ENCODE results near the gene NRF1.

NRF1 gene

DNA sequence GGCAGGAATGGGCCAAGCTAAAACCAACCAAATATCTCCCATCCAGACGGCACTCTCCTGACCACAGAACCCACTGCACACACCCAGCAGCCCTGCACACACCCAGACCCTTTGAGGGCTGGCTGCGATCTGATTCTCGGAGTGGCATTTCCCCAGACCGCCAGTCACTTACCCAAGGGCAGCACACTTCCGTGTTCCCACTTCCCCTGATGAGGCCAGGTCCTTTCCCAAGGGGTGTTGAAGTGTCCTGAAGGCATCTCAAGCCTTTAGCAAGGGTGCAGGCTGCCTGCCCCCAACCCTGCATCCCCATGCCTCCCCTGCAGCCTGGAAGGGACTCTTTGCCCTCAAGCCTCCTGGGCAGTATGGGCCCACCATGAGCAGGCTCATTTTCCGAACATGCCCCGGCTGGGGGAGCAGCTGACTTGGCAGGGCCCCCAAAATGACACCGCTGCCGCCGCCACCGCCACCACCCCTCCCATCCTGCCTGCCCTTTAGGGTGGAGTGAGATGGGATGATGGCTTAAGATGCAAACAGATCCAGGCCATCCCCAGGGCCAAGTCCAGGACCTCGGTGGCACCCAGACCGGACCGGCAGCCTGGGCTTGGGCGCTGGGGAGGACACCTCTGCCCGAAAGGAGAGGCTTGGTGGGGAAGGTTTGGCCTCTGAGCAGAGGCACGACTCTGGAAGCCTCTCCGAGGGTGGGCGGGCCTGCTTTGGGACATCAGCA, 159.8 kb downstream of the NRF1 start:
- DNase-seq (ENCODE audit: low spot score) = peak; percentile 53

DNA sequence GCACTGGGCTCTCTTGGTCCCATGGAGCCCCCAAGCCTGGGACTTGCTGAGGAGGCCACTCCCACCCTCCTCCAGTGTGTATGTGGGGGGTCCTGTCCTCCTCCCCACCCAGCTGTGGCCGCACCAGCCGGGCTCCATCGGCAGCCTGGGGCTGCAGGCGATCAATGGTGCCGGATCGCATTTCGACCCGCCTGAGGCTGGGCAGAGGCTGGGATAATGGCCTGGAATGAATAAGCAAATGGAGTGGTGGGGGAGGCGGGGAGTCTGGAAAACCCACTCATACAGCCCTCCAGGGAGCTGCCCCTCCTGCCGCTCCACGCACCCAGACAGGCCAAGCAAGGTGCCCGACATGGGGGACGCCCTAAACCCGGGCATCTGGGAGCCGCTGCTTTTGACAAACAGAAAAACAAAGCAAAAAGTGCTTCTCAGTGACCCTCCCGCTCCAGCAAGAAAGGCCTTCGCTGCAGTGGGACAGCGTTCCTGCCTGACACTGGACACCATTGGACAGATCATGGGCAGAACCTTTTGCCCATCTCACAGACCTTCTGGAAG, 160.5 kb downstream of the NRF1 start:
- DNase-seq (ENCODE audit: low spot score) = no peak

DNA sequence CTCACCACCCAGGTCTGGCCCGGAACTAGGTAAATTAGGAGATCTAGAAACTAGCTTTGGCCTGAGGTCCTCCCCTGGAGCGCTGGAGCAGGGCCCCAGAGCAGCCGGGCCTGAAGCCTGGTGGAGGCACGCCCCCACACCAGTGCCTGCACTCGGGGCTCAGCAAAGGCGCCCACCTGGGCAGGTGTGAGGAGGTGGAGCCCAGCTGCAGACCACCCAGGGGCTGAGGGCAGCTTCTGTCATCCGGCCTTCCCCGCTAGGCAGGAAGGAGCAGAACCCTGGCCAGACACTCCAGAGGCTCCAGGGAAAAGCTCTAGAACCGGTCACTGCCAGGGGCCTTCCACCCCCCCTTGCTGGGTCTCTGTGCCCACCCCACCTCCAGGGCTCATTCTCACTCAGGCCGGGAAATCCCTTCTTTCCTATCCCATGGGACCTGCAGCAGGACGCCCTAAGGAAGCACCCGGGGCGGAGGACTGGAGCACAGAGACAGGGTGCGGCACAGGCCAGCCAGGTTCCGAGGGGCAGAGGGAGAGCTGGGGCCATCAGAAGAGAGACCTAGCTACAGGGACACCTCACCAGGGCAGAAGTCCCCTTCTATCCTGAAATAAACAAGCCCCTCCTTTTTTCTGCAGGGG, 161.2 kb downstream of the NRF1 start:
- DNase-seq (ENCODE audit: low spot score) = no peak

- peak; percentile 27 for DNase-seq (ENCODE audit: low spot score)
These were observed 161.8 kb downstream of the NRF1 start for GRCh38 chr7:129773328-129773731.

- peak; percentile 32 for DNase-seq (ENCODE audit: low spot score)
These were observed 162.4 kb downstream of the NRF1 start for GRCh38 chr7:129773871-129774270.

- no peak for DNase-seq (ENCODE audit: low spot score)
These were observed 162.8 kb downstream of the NRF1 start for GRCh38 chr7:129774359-129774758.

DNA sequence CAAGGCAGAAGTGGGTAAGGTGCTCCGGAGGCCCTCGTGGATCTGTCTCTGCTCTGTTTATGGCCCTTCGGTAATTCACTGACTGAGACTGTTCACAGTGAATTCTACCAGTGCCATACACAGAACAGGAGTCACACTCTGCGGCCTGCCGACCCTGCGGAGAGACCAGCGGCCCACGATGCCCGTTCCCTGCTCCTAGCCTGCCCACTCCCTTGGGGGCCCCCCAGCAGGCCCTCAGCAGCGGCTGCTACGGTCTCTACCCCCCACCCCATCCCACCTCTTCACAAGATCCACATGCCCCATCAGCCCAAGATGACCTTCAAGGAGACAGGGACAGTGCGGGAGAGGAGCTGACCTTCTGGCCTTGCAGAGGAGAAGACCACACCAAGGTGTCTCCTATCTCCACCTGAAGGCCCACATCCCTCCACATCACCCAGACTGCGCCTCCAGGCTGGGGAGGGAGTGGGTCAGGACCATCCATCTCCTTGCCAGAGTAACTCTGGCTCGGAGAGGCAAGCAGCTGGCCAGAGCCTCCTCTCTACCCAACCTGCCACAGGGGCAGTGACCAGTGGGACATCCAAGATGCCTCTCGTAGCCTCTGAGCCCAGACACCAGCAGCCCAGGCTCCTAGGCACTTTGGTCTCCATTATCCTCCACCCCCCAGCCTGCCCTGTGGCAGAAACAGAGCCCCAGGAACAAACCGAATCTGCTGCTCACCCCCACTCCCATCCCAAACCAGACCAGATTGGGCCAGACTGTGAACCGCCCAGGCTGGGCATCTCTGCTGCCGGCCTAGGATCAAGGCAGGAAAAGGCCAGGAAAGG, 163.6 kb downstream of the NRF1 start:
- DNase-seq (ENCODE audit: low spot score) = no peak

DNA sequence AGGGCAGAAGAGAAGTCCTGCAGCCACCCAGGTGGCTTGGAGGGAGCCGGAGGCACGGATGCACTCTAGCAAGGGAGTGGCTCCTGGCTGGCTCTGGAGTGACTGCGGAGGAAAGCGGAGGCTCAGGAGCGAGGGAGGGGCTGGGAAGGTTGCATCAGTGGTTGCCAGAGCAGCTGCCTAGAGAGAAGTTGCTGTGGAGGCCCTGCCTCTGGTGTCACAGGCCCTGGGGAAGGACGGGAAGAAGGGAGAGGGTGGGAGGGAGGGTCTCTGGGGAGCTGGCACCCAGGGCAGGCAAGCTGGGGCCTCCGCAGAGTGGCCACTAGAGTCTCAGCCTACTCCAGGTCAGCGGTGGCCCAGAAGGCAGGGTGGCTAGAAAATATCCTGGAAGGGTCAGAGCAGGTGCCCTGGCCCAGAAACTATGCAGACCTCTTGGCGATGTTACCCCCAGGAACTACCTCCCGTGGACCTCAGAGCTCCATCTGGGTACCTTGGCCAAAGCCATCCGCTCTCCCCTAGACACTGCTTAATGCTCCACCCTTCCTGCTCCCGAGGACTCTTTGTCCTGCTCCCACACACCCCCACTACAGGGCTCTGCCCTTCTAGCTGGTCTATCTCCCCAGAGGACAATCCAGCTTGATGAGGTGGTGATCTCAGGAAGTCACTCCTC, 164.3 kb downstream of the NRF1 start:
- DNase-seq (ENCODE audit: low spot score) = no peak

- no peak for DNase-seq (ENCODE audit: low spot score)
These were observed 164.8 kb downstream of the NRF1 start for GRCh38 chr7:129776362-129776722.

GRCh38 chr7:129777195-129777844, 165.8 kb downstream of the NRF1 start:
- DNase-seq (ENCODE audit: low spot score) = no peak

DNA sequence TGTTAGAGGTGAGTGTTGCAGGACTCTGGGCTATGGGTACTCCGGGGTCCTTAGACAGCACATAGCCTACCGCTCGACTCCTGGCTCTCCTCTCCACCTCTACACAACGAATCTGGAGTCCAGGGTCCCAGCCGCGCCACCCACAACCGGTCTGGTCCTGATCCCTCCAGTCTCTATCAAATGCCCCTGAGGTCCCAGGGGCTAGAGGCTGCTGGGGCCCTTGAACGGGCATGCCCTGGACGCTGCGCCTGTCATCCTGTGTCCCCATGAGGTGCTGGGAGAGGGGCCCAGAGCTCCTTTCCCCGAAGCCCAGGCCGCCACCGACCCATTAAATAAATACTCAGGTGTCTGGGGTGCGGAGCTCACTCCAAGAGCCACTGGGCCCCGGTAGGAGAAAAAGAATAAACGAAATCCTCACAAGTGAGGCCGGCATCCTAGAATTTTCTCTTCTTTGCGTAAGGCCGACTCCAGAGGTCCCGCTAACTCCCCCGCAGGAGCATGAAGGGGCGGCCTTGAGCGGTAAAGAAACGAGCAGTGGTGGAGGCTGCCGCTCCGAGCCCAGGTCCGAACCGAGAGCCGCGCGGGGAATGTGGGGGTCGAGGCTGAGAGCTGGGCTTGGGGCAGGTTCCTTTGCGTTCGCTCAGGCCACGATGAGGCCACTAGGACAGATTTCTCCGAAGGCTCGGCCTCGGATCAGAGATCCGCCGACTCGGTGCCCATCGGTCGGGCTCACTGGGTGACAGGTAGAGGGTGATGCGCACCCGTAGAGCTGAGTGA, 166.7 kb downstream of the NRF1 start:
- DNase-seq (ENCODE audit: low spot score) = no peak

- DNase-seq (ENCODE audit: low spot score) = no peak
These were observed 167.5 kb downstream of the NRF1 start for GRCh38 chr7:129778770-129779601.

- DNase-seq (ENCODE audit: low spot score) = peak; percentile 91
These were observed 168.2 kb downstream of the NRF1 start for GRCh38 chr7:129779602-129780256.

- DNase-seq (ENCODE audit: low spot score) = peak; percentile 93
These were observed 168.9 kb downstream of the NRF1 start for GRCh38 chr7:129780257-129780973.

GRCh38 chr7:129780974-129781927, 169.7 kb downstream of the NRF1 start:
- peak; percentile 67 for DNase-seq (ENCODE audit: low spot score)

GRCh38 chr7:129781928-129782817, 170.7 kb downstream of the NRF1 start:
- DNase-seq (ENCODE audit: low spot score) = no peak

Measured in SW480 (cell line).